Skin epidermis (tissue), 12 donors: ENCODE results near the gene HOXA9.

ENCODE experiments used
- H3K27ac ChIP-seq, 21 experiments: fragments of 200-600 bp; sonication (generic) in 11 of 21; one replicate each; pipeline ENCODE4 v1.5.0; 2020; ENCODE audit warnings: mild to moderate bottlenecking in 3 of 21, inconsistent platforms in 2 of 21, moderate library complexity in 2 of 21
- H3K4me3 ChIP-seq, 7 experiments: fragments of 200-600 bp; sonication (generic) in 2 of 7; one replicate each; pipeline ENCODE4 v1.5.0; 2020; ENCODE audit warnings: inconsistent platforms in 2 of 7, mild to moderate bottlenecking in 2 of 7, moderate library complexity in 1 of 7

The HOXA9 gene

GRCh38 chr7:27160145-27160545 lies 5.2 kb downstream of the HOXA9 start:
- H3K27ac ChIP-seq = peak overlapping the region in 13 of 21 experiments; percentile 27 to 94 (median 73)

GRCh38 chr7:27159266-27160144 lies 5.8 kb downstream of the HOXA9 start:
- H3K27ac ChIP-seq = peak overlapping the region in 5 of 21 experiments; percentile 63 to 94 (median 80)

More at GRCh38 chr7:27160145-27160545, 5.2 kb downstream of the HOXA9 start:
- H3K4me3 ChIP-seq = peak overlapping the region; percentile 51 to 65 (median 62)

GRCh38 chr7:27158436-27159265 lies 6.7 kb downstream of the HOXA9 start:
- peak overlapping the region in 5 of 21 experiments; percentile 59 to 94 (median 76) for H3K27ac ChIP-seq

More at GRCh38 chr7:27159266-27160144, 5.8 kb downstream of the HOXA9 start:
- peak overlapping the region in 4 of 7 experiments; percentile 62 to 65 (median 64) for H3K4me3 ChIP-seq

GRCh38 chr7:27157702-27158431 lies 7.5 kb downstream of the HOXA9 start:
- Histone ChIP-seq H3K27ac (peak overlapping the region in 5 of 21 experiments; percentile 59 to 94 (median 76)), H3K4me3 (no peak overlapping the region)

More at GRCh38 chr7:27158436-27159265, 6.7 kb downstream of the HOXA9 start:
- no peak overlapping the region for H3K4me3 ChIP-seq

- Histone ChIP-seq H3K27ac (peak overlapping the region in 12 of 21 experiments; percentile 36 to 94 (median 80)), H3K4me3 (peak overlapping the region; percentile 28 to 57 (median 46))
Observed at GRCh38 chr7:27156916-27157701, 8.2 kb downstream of the HOXA9 start.

GRCh38 chr7:27156508-27156898 lies 8.8 kb downstream of the HOXA9 start, which contains the start of gene HOXA7:
TSS of gene HOXA7 (minus strand) at chr7:27156675. CDS start at chr7:27156545, 130 bp downstream.
- Histone ChIP-seq H3K27ac (peak within 1 kb of the TSS in 16 of 21 experiments; percentile 13 to 94 (median 79)), H3K4me3 (peak within 1 kb of the TSS; percentile 28 to 57 (median 46))

GRCh38 chr7:27155816-27156507 lies 9.4 kb downstream of the HOXA9 start:
- peak overlapping the region; percentile 28 to 57 (median 46) for H3K4me3 ChIP-seq
- peak overlapping the region in 16 of 21 experiments; percentile 13 to 94 (median 79) for H3K27ac ChIP-seq

- Histone ChIP-seq H3K27ac (peak overlapping the region in 16 of 21 experiments; percentile 13 to 94 (median 79)), H3K4me3 (peak overlapping the region in 5 of 7 experiments; percentile 28 to 57 (median 51))
Observed at GRCh38 chr7:27154901-27155815, 10.2 kb downstream of the HOXA9 start.

- no peak overlapping the region for H3K4me3 ChIP-seq
- peak overlapping the region in 2 of 21 experiments; percentile 57 to 94 for H3K27ac ChIP-seq
Observed at GRCh38 chr7:27154369-27154768, 11.0 kb downstream of the HOXA9 start.

- Histone ChIP-seq H3K27ac (peak overlapping the region in 1 of 21 experiments; percentile 76), H3K4me3 (no peak overlapping the region)
Observed at GRCh38 chr7:27153526-27153925, 11.8 kb downstream of the HOXA9 start.

GRCh38 chr7:27152816-27153442 lies 12.4 kb downstream of the HOXA9 start:
- Histone ChIP-seq H3K27ac (peak overlapping the region in 8 of 21 experiments; percentile 31 to 84 (median 71)), H3K4me3 (peak overlapping the region in 2 of 7 experiments; percentile 27 to 38)

- peak within 1 kb of the TSS in 9 of 21 experiments; percentile 31 to 84 (median 70) for H3K27ac ChIP-seq
- H3K4me3 ChIP-seq = peak within 1 kb of the TSS; percentile 27 to 43 (median 31)
Observed at GRCh38 chr7:27151931-27152815, 13.2 kb downstream of the HOXA9 start, which contains the start of gene HOXA3. TSS of gene HOXA3 (minus strand) at chr7:27152583. CDS start at chr7:27110640, 41,943 bp downstream.

- H3K27ac ChIP-seq = peak overlapping the region in 9 of 21 experiments; percentile 8 to 84 (median 70)
- peak overlapping the region; percentile 27 to 43 (median 31) for H3K4me3 ChIP-seq
Observed at GRCh38 chr7:27151341-27151930, 13.9 kb downstream of the HOXA9 start.

- Histone ChIP-seq H3K27ac (peak overlapping the region in 17 of 21 experiments; percentile 8 to 84 (median 66)), H3K4me3 (peak overlapping the region; percentile 27 to 43 (median 31))
Observed at GRCh38 chr7:27150568-27151340, 14.6 kb downstream of the HOXA9 start.
